Tibial nerve (tissue), 4 donors: ENCODE results near the gene MAST3. TPM values are rescaled to one million over a fixed set of nuclear protein-coding genes. Genes with fewer than 3 reads are reported as not detected.

Source experiments
- DNase-seq, 2 donors: peaks; one replicate each; pipeline ENCODE4 v3.0.0-alpha.2; 2019; ENCODE audit warnings: low spot score in 2 of 2
- H3K27ac ChIP-seq, 4 donors: fragments of 200-600 bp; sonication (generic) in 3 of 4; one replicate each; pipeline ENCODE4 v1.5.1; 2017 to 2019; ENCODE audit warnings: mild to moderate bottlenecking in 1 of 4
- H3K27me3 ChIP-seq, 2 donors: fragments of 200-600 bp; sonication (generic) in 1 of 2; one replicate each; pipeline versions ENCODE4 v1.5.1 to v1.6.0; 2017 to 2019
- H3K36me3 ChIP-seq, 3 donors: fragments of 200-600 bp; sonication (generic); one replicate each; pipeline ENCODE4 v1.5.1; 2018 to 2019
- H3K4me1 ChIP-seq, 4 donors: fragments of 200-600 bp; sonication (generic) in 3 of 4; one replicate each; pipeline ENCODE4 v1.5.1; 2017 to 2019
- H3K4me3 ChIP-seq, 4 donors: fragments of 200-600 bp; sonication (generic) in 3 of 4; one replicate each; pipeline ENCODE4 v1.5.1; 2017 to 2019; ENCODE audit warnings: mild to moderate bottlenecking in 1 of 4, moderate library complexity in 1 of 4
- H3K9me3 ChIP-seq, 4 donors: fragments of 200-600 bp; sonication (generic) in 3 of 4; one replicate each; pipeline ENCODE4 v1.5.1; 2017 to 2019
- EP300 ChIP-seq, 2 donors: sonication (generic); formaldehyde crosslinking; IDR thresholded peaks; one replicate each; pipeline ENCODE4 v1.6.1; 2017; ENCODE audit warnings: antibody characterized with exemption in 2 of 2, mild to moderate bottlenecking in 1 of 2
- POLR2A ChIP-seq, 2 donors: fragments of 450-650 bp; IDR thresholded peaks; one replicate each; pipeline ENCODE4 v1.6.1; 2017; ENCODE audit warnings: antibody characterized with exemption in 2 of 2, mild to moderate bottlenecking in 2 of 2, moderate library complexity in 2 of 2
- WGBS, 2 donors: methylation state at CpG; one replicate each; pipeline ENCODE4 v1.1.5; 2018; 5-methylcytosine and 5-hydroxymethylcytosine counted together
- total RNA-seq, 4 donors: library from RNA; depleted of rRNA; stranded (reverse); fragments of >200 nt; gene quantifications; one replicate each; pipeline ENCODE4 v1.1.0, GENCODE V29; 2016
- TF ChIP-seq, protein P1 (sequence below), 5 experiments: fragments of 200-600 bp in 3 of 5; fragments of 450-650 bp in 2 of 5; sonication (generic) in 3 of 5; IDR thresholded peaks; one replicate each; pipeline ENCODE4 v1.5.1; 2016 to 2019; ENCODE audit warnings: antibody characterized with exemption in 5 of 5, mild to moderate bottlenecking in 3 of 5, moderate library complexity in 2 of 5

Gene MAST3
- total RNA-seq, 4 donors from 2014 or later: 7.6 to 19.8 (median 10.0) TPM

- Histone ChIP-seq H3K36me3 (peaks cover 0 to 13% (median 0%) of the 10 kb centered on the region in 3 donors), H3K4me1 (peaks cover 0 to 28% (median 14%) of the 10 kb centered on the region in 4 donors), H3K9me3 (no peaks in the 10 kb centered on the region), H3K27ac (peak overlapping the region; percentile 90 to 97 (median 95)), H3K27me3 (no peaks in the 10 kb centered on the region), H3K4me3 (peak overlapping the region; percentile 45 to 99 (median 70))
- no peak for DNase-seq
- WGBS, 2 donors: 77 to 82% methylated on average over 5 of the region's 5 CpGs
- TF ChIP-seq, protein P1, sequence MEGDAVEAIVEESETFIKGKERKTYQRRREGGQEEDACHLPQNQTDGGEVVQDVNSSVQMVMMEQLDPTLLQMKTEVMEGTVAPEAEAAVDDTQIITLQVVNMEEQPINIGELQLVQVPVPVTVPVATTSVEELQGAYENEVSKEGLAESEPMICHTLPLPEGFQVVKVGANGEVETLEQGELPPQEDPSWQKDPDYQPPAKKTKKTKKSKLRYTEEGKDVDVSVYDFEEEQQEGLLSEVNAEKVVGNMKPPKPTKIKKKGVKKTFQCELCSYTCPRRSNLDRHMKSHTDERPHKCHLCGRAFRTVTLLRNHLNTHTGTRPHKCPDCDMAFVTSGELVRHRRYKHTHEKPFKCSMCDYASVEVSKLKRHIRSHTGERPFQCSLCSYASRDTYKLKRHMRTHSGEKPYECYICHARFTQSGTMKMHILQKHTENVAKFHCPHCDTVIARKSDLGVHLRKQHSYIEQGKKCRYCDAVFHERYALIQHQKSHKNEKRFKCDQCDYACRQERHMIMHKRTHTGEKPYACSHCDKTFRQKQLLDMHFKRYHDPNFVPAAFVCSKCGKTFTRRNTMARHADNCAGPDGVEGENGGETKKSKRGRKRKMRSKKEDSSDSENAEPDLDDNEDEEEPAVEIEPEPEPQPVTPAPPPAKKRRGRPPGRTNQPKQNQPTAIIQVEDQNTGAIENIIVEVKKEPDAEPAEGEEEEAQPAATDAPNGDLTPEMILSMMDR (IDR thresholded peaks at IDR 0.05): peak in 1 of 5 experiments; percentile 50
- TF ChIP-seq EP300 (IDR thresholded peaks at IDR 0.05): no peak
Measured at GRCh38 chr19:18191640-18192062, 94.1 kb downstream of the MAST3 start.

DNA sequence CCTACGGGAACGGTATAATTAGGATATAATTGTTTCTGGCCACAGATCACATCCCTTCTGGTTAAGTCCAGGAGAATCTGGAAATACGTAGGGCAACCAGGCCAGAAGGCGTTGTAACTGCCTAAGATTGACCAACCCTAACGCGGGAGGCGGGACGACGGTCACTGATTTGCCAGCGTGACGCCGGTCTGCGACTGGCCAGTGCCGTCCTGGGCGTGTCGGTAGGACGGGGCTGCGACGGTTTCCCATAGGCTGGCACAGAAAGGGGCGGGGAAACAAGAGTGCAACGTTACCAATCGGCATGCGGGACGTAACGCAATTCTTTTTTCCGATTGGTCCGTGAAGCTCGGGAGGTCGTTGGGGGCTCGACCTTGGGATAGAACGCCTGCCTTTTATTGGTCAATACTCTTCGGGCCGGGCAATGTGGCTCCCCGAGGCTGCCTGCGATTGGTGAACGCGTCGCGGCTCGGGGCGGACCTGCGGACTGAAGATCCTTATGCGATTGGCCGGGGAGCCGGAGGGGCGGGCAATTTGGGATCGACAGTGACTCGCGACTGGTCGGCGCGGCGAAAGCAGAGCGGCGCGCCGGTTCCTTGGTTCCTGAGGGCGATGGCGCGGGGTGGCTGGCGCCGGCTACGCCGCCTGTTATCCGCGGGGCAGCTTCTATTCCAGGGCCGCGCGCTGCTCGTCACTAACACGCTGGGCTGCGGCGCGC lies 95.3 kb downstream of the MAST3 start, which contains the start of gene MPV17L2:
MPV17L2 (plus strand) TSS at position 546 of the 715 bp plus-strand sequence; CDS start at position 610, 64 bp downstream.
- Histone ChIP-seq H3K4me3 (peak within 1 kb of the TSS; percentile 82 to 99 (median 86)), H3K27ac (peak within 1 kb of the TSS; percentile 90 to 97 (median 95)), H3K9me3 (no peaks in the 10 kb centered on the region), H3K4me1 (peaks cover 0 to 28% (median 14%) of the 10 kb centered on the region in 4 donors), H3K36me3 (peaks cover 0 to 23% (median 0%) of the 10 kb centered on the region in 3 donors), H3K27me3 (no peaks in the 10 kb centered on the region)
- TF ChIP-seq EP300 (IDR thresholded peaks at IDR 0.05) (peak; percentile 74 to 97), POLR2A (IDR thresholded peaks at IDR 0.05) (peak; percentile 77 to 85)
- TF ChIP-seq, protein P1 (IDR thresholded peaks at IDR 0.05): peak in 2 of 5 experiments; percentile 76 to 79
- 0% methylated on average over 62 to 63 of the region's 74 CpGs for WGBS, 2 donors
- peak; percentile 98 to 99 for DNase-seq

GRCh38 chr19:18193388-18194180 lies 96.0 kb downstream of the MAST3 start:
- DNase-seq: no peak
- 6 to 7% methylated on average over 31 to 39 of the region's 46 CpGs for WGBS, 2 donors
- H3K9me3 ChIP-seq: no peaks in the 10 kb centered on the region
- peaks cover 0 to 30% (median 0%) of the 10 kb centered on the region in 3 donors for H3K36me3 ChIP-seq
- TF ChIP-seq, protein P1 (IDR thresholded peaks at IDR 0.05): no peak
- TF ChIP-seq EP300 (IDR thresholded peaks at IDR 0.05) (no peak), POLR2A (IDR thresholded peaks at IDR 0.05) (no peak)
- peaks cover 0 to 28% (median 14%) of the 10 kb centered on the region in 4 donors for H3K4me1 ChIP-seq
- H3K27ac ChIP-seq: peak overlapping the region in 3 of 4 donors; percentile 81 to 95 (median 84)
- H3K27me3 ChIP-seq: no peaks in the 10 kb centered on the region
- H3K4me3 ChIP-seq: peak overlapping the region; percentile 82 to 99 (median 86)

- H3K27me3 ChIP-seq: no peaks in the 10 kb centered on the region
- no peaks in the 10 kb centered on the region for H3K9me3 ChIP-seq
- no peak for DNase-seq
- peaks cover 0 to 28% (median 14%) of the 10 kb centered on the region in 4 donors for H3K4me1 ChIP-seq
- H3K36me3 ChIP-seq: peaks cover 0 to 36% (median 0%) of the 10 kb centered on the region in 3 donors
- peak overlapping the region in 3 of 4 donors; percentile 84 to 99 (median 89) for H3K4me3 ChIP-seq
- peak overlapping the region in 2 of 4 donors; percentile 60 to 95 for H3K27ac ChIP-seq
- TF ChIP-seq, protein P1 (IDR thresholded peaks at IDR 0.05): no peak
- TF ChIP-seq POLR2A (IDR thresholded peaks at IDR 0.05) (no peak), EP300 (IDR thresholded peaks at IDR 0.05) (no peak)
- 55 to 64% methylated on average over 12 of the region's 12 CpGs for WGBS, 2 donors
Measured at GRCh38 chr19:18194181-18194530, 96.6 kb downstream of the MAST3 start.
